KMS-11 (cell line): ENCODE results near the gene COX6A1.

Source experiments
- H2AFZ ChIP-seq: fragments of 200-600 bp; sonication (generic); 2 replicates; pipeline ENCODE4 v1.6.1; 2016; ENCODE audit warnings: antibody characterized with exemption, mixed run types, low read depth
- H3K27ac ChIP-seq: fragments of 200-600 bp; sonication (generic); 2 replicates; pipeline ENCODE4 v1.6.1; 2016; ENCODE audit warnings: mild to moderate bottlenecking, mixed run types
- H3K27me3 ChIP-seq: fragments of 200-600 bp; sonication (generic); 2 replicates; pipeline ENCODE4 v1.6.1; 2017; ENCODE audit warnings: mild to moderate bottlenecking, low read depth, mixed run types, moderate library complexity; ENCODE audit not compliant: insufficient read depth
- H3K36me3 ChIP-seq: fragments of 200-600 bp; sonication (generic); 2 replicates; pipeline ENCODE4 v1.6.1; 2017; ENCODE audit warnings: mild to moderate bottlenecking, mixed run types; ENCODE audit not compliant: insufficient read depth
- H3K4me1 ChIP-seq: fragments of 200-600 bp; sonication (generic); 2 replicates; pipeline ENCODE4 v1.6.1; 2016; ENCODE audit warnings: mild to moderate bottlenecking, low read depth, mixed run types; ENCODE audit not compliant: poor library complexity, severe bottlenecking
- H3K4me2 ChIP-seq: fragments of 200-600 bp; sonication (generic); 2 replicates; pipeline ENCODE4 v1.7.0; 2016; ENCODE audit warnings: mild to moderate bottlenecking, mixed run types
- H3K4me3 ChIP-seq: fragments of 200-600 bp; sonication (generic); IDR thresholded peaks from 2 replicates; pipeline ENCODE4 v1.6.1; 2017; ENCODE audit warnings: low read depth, low read length, mixed read lengths; ENCODE audit not compliant: insufficient read depth
- H3K79me2 ChIP-seq: fragments of 200-600 bp; sonication (generic); 2 replicates; pipeline ENCODE4 v1.6.1; 2016; ENCODE audit warnings: low read depth, mixed run types; ENCODE audit not compliant: insufficient read depth
- H3K9ac ChIP-seq: fragments of 200-600 bp; sonication (generic); 2 replicates; pipeline ENCODE4 v1.6.1; 2016; ENCODE audit warnings: mild to moderate bottlenecking, mixed run types
- H4K20me1 ChIP-seq: fragments of 200-600 bp; sonication (generic); 2 replicates; pipeline ENCODE4 v1.6.1; 2016; ENCODE audit warnings: mild to moderate bottlenecking, mixed run types; ENCODE audit not compliant: insufficient read depth
- TF ChIP-seq, protein P1 (sequence below): fragments of 200-600 bp; sonication (generic); conservative IDR thresholded peaks from 2 replicates; pipeline ENCODE4 v1.6.1; 2017; ENCODE audit warnings: low read depth, mild to moderate bottlenecking, antibody characterized with exemption, low read length, moderate library complexity, mixed read lengths

Gene COX6A1

DNA sequence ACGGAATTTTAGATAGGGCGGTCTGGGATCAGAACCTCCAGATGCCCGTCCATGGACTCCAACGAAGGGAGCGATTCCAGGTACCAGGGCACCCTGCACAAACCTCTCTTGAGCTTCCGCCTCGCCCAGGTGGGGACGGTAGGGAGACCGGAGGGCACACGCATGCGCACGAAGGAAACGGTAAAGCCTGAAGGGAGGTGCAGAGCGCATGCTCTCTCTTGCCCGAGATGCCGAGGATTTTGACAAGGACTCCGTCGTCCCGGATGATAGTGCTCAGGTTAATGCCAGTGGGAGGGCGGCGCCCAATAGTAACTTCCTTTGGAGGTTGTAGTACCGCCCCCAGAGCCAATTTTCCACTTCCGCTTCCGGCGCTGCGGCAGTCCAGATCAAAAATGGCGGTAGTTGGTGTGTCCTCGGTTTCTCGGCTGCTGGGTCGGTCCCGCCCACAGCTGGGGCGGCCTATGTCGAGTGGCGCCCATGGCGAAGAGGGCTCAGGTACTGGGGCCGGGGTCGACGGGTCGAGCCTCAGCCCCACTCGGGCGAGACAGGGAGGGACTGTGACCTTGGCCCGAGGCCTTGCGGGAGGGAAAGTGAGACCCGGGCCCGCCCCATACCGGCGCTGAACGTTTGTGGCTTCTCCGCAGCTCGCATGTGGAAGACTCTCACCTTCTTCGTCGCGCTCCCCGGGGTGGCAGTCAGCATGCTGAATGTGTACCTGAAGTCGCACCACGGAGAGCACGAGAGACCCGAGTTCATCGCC is at the start of gene COX6A1:
COX6A1 (plus strand) TSS at position 379 of the 760 bp plus-strand sequence; CDS start at position 393, 14 bp downstream.
- H3K4me1 ChIP-seq = peaks cover 12% of the 10 kb centered on the region
- H3K36me3 ChIP-seq = no peaks in the 10 kb centered on the region
- H3K9ac ChIP-seq = peak within 1 kb of the TSS; percentile 46; the same call in 1 of the 2 replicates
- no peak within 1 kb of the TSS for H3K4me3 ChIP-seq
- peak within 1 kb of the TSS; percentile 55 for H3K4me2 ChIP-seq
- H4K20me1 ChIP-seq = no peaks in the 10 kb centered on the region
- no peaks in the 10 kb centered on the region for H3K27me3 ChIP-seq
- H3K79me2 ChIP-seq = peaks cover 10% of the 10 kb centered on the region
- TF ChIP-seq, protein P1, sequence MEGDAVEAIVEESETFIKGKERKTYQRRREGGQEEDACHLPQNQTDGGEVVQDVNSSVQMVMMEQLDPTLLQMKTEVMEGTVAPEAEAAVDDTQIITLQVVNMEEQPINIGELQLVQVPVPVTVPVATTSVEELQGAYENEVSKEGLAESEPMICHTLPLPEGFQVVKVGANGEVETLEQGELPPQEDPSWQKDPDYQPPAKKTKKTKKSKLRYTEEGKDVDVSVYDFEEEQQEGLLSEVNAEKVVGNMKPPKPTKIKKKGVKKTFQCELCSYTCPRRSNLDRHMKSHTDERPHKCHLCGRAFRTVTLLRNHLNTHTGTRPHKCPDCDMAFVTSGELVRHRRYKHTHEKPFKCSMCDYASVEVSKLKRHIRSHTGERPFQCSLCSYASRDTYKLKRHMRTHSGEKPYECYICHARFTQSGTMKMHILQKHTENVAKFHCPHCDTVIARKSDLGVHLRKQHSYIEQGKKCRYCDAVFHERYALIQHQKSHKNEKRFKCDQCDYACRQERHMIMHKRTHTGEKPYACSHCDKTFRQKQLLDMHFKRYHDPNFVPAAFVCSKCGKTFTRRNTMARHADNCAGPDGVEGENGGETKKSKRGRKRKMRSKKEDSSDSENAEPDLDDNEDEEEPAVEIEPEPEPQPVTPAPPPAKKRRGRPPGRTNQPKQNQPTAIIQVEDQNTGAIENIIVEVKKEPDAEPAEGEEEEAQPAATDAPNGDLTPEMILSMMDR = no peak
- peak within 1 kb of the TSS; percentile 43; the same call in 1 of the 2 replicates for H3K27ac ChIP-seq
- H2AFZ ChIP-seq = peak within 1 kb of the TSS; percentile 62; the same call in 1 of the 2 replicates

DNA sequence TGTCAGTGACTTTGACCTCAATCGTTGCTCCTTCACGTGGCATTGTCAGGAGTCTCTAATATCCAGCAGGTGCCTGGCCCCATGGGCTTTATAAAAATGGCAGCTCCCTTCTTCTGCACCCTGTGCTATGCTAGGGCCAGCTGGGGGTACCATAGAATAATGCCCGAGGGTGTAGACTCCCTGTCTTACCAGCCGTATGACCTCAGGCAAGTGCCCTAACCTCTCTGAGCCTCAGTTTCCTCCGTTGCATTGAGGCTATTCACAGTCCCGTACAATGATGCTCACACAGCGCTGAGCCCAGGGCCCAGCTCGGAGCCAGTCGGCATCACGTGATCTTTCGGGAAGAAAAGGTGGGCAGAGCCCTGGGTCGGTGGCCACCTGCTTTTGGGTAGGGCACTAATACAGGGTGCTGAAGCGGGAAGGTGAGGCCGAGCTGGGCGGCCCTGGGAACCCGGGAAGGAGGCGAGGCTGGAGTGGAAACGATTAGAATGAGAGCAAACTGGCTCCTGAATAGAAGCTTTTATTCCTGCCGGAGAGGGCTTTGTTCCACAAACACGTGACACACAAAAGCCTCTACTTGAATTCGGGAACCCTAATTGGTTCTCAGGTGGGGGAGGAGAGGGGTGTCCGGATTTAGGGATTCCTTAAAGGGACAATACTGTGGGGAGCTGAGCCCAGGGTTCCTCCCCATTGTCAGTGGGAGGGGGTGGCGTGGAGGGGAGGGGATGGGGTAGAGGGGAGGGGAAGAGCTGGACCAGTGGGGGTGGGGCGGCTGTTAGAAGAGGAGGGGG is 49.0 kb upstream of the COX6A1 start:
- TF ChIP-seq, protein P1 = no peak
- no peak overlapping the region for H2AFZ ChIP-seq

DNA sequence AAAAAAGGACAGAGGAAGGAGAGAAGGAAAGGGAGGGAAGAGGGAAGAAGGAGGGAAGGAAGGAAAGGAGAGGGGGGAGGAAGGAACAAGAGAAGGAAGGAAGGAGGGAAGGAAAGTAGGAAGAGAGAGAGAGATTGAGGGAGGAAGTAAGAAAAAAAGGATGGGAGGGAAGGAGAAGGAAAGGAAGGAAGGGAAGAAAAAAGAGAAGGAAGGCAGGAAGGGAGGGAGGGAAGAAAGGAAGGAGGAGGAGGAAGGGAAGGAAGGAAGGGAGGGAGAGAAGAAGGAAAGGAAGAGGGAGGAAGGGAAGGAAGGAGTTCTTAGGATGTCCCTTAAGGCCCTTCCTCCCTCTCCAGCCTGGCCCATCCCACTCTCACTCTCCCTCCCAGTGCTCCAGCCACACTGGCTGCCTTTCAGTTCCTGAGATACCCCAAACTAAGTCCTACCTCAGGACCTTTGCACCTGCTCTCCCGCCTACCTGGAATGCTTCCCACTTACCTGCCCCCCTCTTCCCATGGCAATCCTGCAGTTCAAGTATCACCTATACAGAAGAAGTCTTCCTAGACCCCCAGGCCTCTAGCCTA is 47.3 kb upstream of the COX6A1 start:
- H3K9ac ChIP-seq = no peak overlapping the region
- TF ChIP-seq, protein P1 = no peak
- no peaks in the 10 kb centered on the region for H3K4me1 ChIP-seq
- H3K36me3 ChIP-seq = no peaks in the 10 kb centered on the region
- H3K4me2 ChIP-seq = no peak overlapping the region
- no peak overlapping the region for H3K4me3 ChIP-seq
- no peak overlapping the region for H2AFZ ChIP-seq
- no peak overlapping the region for H3K27ac ChIP-seq
- no peaks in the 10 kb centered on the region for H4K20me1 ChIP-seq
- no peaks in the 10 kb centered on the region for H3K27me3 ChIP-seq
- H3K79me2 ChIP-seq = no peaks in the 10 kb centered on the region

More for the DNA sequence above, 49.0 kb upstream of the COX6A1 start:
- Histone ChIP-seq H3K27ac (no peak overlapping the region), H3K79me2 (no peaks in the 10 kb centered on the region), H3K9ac (no peak overlapping the region), H3K4me2 (no peak overlapping the region), H3K27me3 (no peaks in the 10 kb centered on the region), H3K4me3 (no peak overlapping the region), H3K4me1 (no peaks in the 10 kb centered on the region), H3K36me3 (no peaks in the 10 kb centered on the region), H4K20me1 (no peaks in the 10 kb centered on the region)

DNA sequence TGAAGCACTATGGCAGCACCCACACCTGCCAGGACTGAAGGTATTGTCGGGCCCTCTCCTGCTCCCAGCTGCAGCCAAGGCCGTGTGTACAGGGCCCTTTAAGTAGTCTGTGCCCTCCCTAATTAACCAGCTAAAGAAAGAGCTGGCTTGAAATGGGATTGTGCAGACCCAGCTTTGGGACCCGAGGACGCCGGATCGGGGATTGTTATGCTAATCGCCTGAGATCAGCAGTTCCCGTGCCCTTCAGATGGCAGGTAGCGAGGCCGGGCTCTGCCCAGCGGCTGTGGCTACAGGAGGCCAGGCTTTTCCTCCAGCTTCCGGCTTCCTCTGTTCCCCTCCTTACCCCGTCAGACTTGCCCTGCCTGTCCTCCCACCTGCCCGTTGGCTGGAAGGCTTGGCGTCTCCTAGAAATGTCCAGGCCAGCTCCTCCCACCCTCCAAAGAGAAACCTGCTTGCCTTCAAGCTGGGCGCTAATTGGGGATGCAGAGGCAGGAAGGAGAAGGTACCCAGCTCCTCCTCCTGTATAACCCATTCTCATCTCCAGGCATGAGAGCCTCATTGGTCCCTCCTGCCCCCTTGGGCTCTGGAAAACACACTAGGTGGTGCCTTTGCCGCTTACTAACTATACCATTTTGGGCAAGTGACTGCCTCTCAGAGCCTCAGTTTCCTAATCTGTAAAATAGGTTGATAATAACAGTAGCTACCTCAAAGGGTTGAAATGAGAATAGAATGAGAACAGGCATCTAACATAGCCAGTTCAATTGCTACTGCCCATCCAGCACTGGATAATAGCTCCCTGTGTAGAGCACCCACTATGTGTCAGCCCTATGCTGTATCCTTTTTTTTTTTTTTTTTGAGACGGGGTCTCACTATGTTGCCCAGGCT is 43.2 kb upstream of the COX6A1 start:
- no peak overlapping the region for H3K4me3 ChIP-seq
- H3K79me2 ChIP-seq = no peaks in the 10 kb centered on the region
- no peak overlapping the region for H2AFZ ChIP-seq
- H3K4me2 ChIP-seq = no peak overlapping the region
- H4K20me1 ChIP-seq = no peaks in the 10 kb centered on the region
- no peaks in the 10 kb centered on the region for H3K27me3 ChIP-seq
- H3K9ac ChIP-seq = no peak overlapping the region
- no peak overlapping the region for H3K27ac ChIP-seq
- H3K4me1 ChIP-seq = no peaks in the 10 kb centered on the region
- H3K36me3 ChIP-seq = no peaks in the 10 kb centered on the region
- TF ChIP-seq, protein P1 = no peak
